ENCODE results near the gene GRID2.

DNA sequence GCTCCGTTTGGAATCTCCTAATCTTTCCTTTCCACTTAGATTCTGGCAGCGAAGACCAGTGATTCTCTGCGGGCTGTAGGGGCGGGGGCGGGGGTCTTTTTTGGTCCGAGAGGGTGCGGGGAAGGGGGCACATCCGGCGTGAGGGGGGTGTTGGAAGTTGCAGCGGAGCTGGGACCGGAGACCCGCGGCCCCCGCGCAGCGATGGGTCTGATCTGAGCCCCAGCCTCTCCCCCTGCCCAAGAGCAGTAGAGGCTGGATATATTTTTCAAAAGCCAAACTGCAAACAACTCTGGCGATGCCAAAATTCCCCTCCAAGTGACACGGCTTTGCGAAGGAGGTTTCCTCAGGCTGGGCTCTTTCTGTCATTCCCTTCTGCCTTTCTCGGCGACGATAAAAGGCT is 355 bp downstream of the GRID2 start:
- TF ChIP-seq, protein P1, sequence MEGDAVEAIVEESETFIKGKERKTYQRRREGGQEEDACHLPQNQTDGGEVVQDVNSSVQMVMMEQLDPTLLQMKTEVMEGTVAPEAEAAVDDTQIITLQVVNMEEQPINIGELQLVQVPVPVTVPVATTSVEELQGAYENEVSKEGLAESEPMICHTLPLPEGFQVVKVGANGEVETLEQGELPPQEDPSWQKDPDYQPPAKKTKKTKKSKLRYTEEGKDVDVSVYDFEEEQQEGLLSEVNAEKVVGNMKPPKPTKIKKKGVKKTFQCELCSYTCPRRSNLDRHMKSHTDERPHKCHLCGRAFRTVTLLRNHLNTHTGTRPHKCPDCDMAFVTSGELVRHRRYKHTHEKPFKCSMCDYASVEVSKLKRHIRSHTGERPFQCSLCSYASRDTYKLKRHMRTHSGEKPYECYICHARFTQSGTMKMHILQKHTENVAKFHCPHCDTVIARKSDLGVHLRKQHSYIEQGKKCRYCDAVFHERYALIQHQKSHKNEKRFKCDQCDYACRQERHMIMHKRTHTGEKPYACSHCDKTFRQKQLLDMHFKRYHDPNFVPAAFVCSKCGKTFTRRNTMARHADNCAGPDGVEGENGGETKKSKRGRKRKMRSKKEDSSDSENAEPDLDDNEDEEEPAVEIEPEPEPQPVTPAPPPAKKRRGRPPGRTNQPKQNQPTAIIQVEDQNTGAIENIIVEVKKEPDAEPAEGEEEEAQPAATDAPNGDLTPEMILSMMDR (conservative IDR thresholded peaks at IDR 0.05 in 1 of 2, IDR thresholded peaks at IDR 0.05 in 1 of 2; ENCODE audit: low read depth in 1 of 2, low read length in 2 of 2), result no peak
- TF ChIP-seq EZH2 (IDR thresholded peaks at IDR 0.05; ENCODE audit: low read length, missing control alignments), result no peak

Data from fibroblast of lung (primary cell).